ENCODE results near the gene TLK2.
A peak's percentile ranks its signal among the peaks of the same experiment; 100 is the strongest.

Gene TLK2

GRCh38 chr17:62658136-62658920 is 179.7 kb downstream of the TLK2 start:
- no peak overlapping the region for H3K27ac Mint-ChIP-seq
- peaks cover 4% of the 10 kb centered on the region for H3K9me3 Mint-ChIP-seq
- peaks cover 10% of the 10 kb centered on the region for H3K4me1 Mint-ChIP-seq
- H3K4me3 Mint-ChIP-seq = no peak overlapping the region
- peaks cover 1% of the 10 kb centered on the region for H3K27me3 Mint-ChIP-seq
- peaks cover 3% of the 10 kb centered on the region for H3K36me3 Mint-ChIP-seq

- H3K9me3 Mint-ChIP-seq = peaks cover 4% of the 10 kb centered on the region
- H3K4me3 Mint-ChIP-seq = no peak overlapping the region
- H3K27ac Mint-ChIP-seq = no peak overlapping the region
- H3K4me1 Mint-ChIP-seq = no peaks in the 10 kb centered on the region
- peaks cover 3% of the 10 kb centered on the region for H3K36me3 Mint-ChIP-seq
- peaks cover under 1% of the 10 kb centered on the region for H3K27me3 Mint-ChIP-seq
Measured at GRCh38 chr17:62660629-62661118, 182.0 kb downstream of the TLK2 start.

- peaks cover 4% of the 10 kb centered on the region for H3K9me3 Mint-ChIP-seq
- H3K4me3 Mint-ChIP-seq = no peak overlapping the region
- no peaks in the 10 kb centered on the region for H3K4me1 Mint-ChIP-seq
- peaks cover 3% of the 10 kb centered on the region for H3K36me3 Mint-ChIP-seq
- peak overlapping the region; percentile 56 for H3K27ac Mint-ChIP-seq
- no peaks in the 10 kb centered on the region for H3K27me3 Mint-ChIP-seq
Measured at GRCh38 chr17:62661337-62661736, 182.7 kb downstream of the TLK2 start.

- peaks cover 4% of the 10 kb centered on the region for H3K9me3 Mint-ChIP-seq
Measured at GRCh38 chr17:62662855-62663254, 184.2 kb downstream of the TLK2 start.

More at GRCh38 chr17:62662855-62663254, 184.2 kb downstream of the TLK2 start:
- Mint-ChIP-seq H3K4me1 (no peaks in the 10 kb centered on the region), H3K27ac (no peak overlapping the region), H3K27me3 (no peaks in the 10 kb centered on the region), H3K36me3 (peaks cover 3% of the 10 kb centered on the region), H3K4me3 (no peak overlapping the region)

Data from activated naive CD4-positive, alpha-beta T cell treated with anti-CD3 and anti-CD28 coated beads, Interleukin-2, amount 50 U/mL, for 24 hours (primary cell).